C4-2B (cell line): ENCODE measurements around the gene SPATA46.
A peak's percentile ranks its signal among the peaks of the same experiment; 100 is the strongest.

Source experiments
- H3K27ac ChIP-seq: fragments of 450-650 bp; 2 replicates; pipeline ENCODE4 v1.5.1; 2017
- ZFX ChIP-seq: fragments of 450-650 bp; IDR thresholded peaks from 2 replicates; pipeline ENCODE4 v1.6.1; 2017
- TF ChIP-seq, protein P1 (sequence below): fragments of 450-650 bp; conservative IDR thresholded peaks from 2 replicates; pipeline ENCODE4 v1.5.1; 2017; ENCODE audit warnings: mild to moderate bottlenecking

SPATA46 gene

DNA sequence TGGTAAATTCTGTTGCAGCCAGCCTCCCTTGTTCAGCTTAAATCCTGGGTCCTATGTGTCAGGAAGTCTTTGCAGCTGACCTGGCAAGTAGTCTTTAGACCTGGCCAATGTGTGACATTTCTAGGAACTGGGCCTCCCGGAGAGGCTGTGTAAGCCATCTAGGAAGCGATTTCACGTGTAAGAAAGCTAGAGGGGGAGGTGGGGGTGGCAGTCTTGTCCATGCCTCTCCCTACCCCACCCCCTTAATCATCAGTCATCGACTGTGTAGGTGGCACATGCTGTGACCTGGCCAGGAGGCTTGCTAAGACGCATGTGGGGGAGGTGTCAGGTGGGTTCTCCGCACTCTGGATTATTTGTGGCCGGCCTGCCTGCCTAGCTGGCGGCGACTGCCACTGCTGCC is 13.3 kb upstream of the SPATA46 start:
- H3K27ac ChIP-seq = no peak overlapping the region
- TF ChIP-seq, protein P1, sequence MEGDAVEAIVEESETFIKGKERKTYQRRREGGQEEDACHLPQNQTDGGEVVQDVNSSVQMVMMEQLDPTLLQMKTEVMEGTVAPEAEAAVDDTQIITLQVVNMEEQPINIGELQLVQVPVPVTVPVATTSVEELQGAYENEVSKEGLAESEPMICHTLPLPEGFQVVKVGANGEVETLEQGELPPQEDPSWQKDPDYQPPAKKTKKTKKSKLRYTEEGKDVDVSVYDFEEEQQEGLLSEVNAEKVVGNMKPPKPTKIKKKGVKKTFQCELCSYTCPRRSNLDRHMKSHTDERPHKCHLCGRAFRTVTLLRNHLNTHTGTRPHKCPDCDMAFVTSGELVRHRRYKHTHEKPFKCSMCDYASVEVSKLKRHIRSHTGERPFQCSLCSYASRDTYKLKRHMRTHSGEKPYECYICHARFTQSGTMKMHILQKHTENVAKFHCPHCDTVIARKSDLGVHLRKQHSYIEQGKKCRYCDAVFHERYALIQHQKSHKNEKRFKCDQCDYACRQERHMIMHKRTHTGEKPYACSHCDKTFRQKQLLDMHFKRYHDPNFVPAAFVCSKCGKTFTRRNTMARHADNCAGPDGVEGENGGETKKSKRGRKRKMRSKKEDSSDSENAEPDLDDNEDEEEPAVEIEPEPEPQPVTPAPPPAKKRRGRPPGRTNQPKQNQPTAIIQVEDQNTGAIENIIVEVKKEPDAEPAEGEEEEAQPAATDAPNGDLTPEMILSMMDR = no peak
- no peak for TF ChIP-seq ZFX

DNA sequence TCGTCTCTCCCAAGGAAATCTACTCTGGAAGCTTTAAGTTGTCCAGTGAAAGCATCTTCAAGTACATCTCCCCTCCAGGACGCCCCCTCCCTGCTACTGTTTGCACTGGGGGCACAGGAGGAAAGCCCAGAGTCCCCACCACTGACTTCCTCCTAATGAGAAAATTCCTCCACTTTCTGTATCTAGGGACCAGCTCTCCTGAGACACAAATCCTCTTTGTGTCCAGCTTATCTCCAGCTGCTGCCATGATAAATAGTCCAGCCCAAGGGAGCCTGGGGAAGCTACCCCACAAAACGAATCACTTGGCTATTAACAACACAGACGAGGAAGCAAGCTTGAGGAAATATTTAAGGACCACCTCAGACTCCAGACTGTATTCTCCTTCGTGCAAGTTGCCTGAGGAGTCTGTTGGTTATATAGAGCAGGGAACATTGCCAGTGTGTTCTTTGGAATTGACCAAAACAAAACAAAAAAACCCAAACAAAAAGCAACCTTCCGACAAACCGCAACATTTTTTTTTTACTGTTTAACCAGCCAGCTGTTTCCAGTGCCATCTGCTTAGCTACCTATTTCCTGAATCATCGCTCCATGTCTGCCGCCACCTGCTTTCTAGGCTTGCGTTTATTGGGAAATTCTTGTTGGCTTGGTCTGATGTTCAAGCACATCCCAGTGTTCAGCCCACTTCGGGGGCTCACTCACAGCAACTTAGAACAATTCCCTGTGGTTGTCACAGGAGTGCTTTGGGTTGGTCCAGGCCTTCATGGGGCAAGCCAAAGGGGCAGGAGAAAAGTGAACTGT is 12.6 kb upstream of the SPATA46 start:
- H3K27ac ChIP-seq = peak overlapping the region; percentile 5; the same call in 1 of the 2 replicates
- TF ChIP-seq, protein P1 = no peak
- no peak for TF ChIP-seq ZFX

DNA sequence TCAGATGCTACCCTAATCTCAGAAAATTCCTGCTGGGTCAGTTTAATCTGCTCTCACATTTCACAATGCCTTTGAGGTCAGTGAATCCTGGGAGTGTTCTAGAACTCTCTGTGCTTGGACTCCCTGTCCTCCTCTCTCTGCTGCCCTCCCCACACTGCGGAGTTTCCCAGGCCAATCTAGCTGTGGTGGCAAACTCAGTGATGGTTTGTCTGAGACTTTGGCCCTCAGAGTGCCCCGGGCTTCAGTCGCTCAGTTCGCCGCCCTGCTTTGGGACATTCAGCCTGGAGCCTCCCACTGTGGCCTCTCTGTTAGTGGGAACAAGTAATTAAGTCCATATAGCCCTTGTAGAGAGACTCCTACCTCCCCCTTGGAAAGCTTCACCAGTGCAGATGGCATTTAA is 12.0 kb upstream of the SPATA46 start:
- H3K27ac ChIP-seq = peak overlapping the region; percentile 5; the same call in 1 of the 2 replicates
- TF ChIP-seq, protein P1 = no peak
- TF ChIP-seq ZFX = no peak

DNA sequence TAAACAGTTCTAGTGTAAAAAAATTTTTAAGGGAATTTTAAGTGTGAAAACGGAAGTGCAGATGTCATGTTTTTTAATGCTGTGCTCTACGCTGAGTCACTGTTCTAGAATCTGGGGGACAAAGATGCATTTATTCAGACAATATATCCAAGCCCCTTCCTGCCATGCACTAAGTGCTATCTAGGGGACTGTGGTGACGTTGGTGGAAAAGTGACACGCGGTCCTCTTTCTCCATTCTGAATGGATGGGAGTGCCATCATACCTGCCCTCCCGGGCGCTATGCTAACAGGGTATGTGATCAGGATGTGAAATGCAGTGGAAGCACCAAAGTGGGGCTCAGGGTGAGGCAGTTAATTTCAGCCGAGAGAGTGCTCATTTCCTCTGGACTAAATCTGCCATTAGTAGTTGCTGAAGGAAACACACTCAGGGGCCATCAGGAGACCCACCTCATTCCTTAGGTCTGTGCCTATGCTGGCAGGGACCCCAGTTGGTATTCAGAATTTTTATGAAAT is 11.5 kb upstream of the SPATA46 start:
- no peak for TF ChIP-seq ZFX
- TF ChIP-seq, protein P1 = no peak
- H3K27ac ChIP-seq = peak overlapping the region; percentile 5; the same call in 1 of the 2 replicates

DNA sequence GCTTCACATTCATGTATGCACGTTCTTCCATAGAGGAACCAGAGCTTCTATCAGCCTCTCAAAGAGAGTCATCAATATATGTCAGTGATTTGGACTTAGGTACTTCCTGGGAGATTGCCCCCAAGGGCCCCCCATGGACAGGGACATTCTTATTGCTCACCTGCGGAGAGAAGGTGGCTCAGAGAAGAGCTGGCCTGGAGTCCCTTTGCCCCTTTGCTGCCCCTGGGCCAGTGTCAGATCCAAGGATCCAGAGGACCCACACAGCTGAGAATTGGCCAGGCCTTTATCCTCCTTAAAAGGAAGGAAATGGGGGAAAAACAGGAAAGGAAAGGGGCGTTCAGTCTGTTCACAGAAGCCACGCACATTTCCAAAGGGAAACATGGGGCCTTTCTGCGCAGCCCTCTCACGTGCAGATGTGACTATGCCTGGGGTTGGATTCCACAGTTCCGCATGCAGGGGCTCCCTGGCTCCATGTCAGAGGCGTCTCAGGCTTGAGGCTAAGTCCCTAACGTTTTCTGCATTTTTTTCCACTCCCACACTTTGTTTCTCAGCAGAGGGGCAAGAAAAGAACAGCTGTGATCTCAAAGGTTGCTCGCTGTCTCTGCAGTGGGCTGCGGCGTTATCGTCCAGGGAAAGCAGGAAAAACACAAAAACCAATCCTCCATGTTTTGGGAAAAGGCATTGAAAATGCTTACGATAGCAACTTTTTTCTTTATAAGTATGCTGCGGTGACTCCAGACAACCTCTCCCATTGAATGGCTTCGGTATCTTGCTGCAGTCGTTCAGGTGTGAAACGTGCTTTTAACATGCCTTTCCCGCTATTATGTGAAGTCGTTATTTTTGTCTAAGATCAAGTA is 10.8 kb upstream of the SPATA46 start:
- TF ChIP-seq, protein P1 = no peak
- TF ChIP-seq ZFX = no peak
- H3K27ac ChIP-seq = no peak overlapping the region

DNA sequence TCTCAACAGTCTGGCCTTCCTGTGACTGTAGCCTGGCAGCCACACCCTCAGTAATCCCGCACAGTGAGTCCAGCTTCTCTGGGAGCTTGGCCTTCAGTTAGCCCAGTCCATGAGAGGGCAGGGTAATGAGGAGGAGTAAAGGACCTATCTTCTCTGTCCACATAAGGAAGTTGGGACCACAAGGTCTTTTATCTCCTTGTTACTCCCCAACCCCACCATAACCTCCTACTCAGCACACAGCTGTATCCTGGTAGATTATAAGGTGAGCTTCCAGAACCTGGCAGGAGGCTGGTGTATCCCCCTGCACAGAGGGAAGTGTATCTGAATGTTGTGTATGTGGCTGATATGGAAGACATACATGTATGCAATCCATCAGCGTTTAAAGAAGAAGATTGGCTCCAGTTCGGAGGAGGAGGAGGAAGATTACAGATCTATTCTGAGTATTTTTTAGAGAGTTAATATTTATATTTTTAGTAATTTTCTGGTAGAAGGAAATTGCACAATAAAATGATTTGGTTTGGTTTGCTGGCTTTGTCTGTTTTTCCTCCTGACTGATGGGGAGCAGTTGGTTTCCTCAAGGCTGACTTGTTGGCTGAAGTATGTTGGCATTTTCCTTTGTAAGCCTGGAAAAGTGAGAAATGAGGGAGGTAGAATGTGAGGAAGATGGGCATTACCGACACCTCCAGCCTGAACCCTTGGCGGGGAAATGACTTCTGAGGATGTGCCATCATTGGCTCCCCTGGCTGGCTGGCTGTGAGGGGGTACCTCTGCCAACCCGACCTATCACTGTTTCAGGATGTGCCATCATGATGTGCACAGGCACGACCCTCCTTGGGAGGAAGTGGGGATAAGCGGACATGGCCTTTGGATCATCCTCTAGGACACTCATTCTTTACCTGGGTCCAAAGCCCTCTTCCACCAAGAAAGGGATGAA is 9.9 kb upstream of the SPATA46 start:
- no peak for TF ChIP-seq ZFX
- TF ChIP-seq, protein P1 = no peak
- H3K27ac ChIP-seq = no peak overlapping the region
